ENCODE measurements around the gene CNMD. TPM values are rescaled to one million over a fixed set of nuclear protein-coding genes. Genes with fewer than 3 reads are reported as not detected.

CNMD gene
- not detected for polyA plus RNA-seq (ENCODE audit: low read depth in 6 of 6)

DNA sequence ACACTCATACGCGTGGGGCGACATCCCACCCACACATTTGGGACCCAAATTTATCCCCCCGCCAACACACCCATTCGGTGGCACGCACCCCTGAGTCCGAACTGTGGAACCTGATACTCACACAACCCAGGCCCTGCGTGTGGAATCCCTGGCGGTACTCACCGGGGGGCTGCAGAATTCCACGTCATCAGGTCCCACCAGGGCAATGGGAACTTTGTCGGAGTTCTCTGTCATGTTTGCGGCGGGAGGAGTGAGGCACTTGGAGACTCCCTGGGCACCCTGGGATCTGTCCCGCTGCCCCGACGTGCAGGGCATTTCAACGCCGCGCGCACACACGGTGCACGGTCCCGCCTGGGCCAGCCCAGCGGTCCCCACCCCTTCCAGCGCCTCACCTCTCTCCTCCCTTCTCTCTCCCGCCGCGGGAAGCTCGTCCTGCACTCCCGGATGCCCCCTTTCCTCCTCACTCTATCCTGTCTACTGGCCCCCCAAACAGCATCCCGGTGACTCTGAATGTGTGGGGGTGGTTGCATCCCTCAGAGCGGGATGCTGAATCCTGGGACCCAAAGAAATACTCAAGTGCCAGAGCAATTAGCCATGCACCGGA lies at the start of gene CNMD:
Gene CNMD (minus strand): TSS at position 353 of the 604 bp plus-strand sequence. CDS start 119 bp downstream, at position 234.
- Mint-ChIP-seq H3K4me3 (peak within 1 kb of the TSS in 7 of 8 donors; percentile 23 to 87 (median 74)), H3K27ac (peak within 1 kb of the TSS in 1 of 6 donors; percentile 36), H3K27me3 (peaks cover 44 to 67% (median 51%) of the 10 kb centered on the region in 3 donors), H3K36me3 (peaks cover 7 to 28% of the 10 kb centered on the region in 2 donors), H3K9me3 (peaks cover 5 to 24% (median 9%) of the 10 kb centered on the region in 7 donors), H3K4me1 (peaks cover 7 to 8% (median 8%) of the 10 kb centered on the region in 3 donors)
- DNase-seq (no peak), ATAC-seq (ENCODE audit: low read depth in 2 of 2) (no peak)

DNA sequence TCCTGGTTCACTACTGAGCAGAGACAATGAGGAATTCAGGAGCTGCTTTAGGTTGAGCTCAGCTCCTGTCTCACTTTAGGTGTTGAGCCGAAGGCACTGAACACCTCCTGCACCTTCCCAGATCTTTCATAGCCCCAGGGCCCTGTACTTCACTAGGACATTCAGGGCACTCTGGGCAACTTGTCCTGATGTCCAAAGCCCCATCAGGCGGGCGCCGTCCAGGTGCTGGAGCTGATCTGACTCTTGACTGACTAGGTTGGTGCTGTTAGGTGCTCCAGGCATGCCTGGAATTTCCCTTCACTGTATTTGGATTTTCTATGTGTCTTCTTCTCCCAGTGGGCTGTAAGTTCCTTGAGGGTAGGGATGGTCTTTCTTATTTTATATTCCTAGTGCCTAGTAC lies 48.4 kb upstream of the CNMD start:
- DNase-seq (no peak), ATAC-seq (ENCODE audit: low read depth in 2 of 2) (no peak)
- Mint-ChIP-seq H3K4me3 (no peak overlapping the region), H3K36me3 (no peaks in the 10 kb centered on the region), H3K9me3 (peaks cover 0 to 2% (median 0%) of the 10 kb centered on the region in 7 donors), H3K27ac (no peak overlapping the region), H3K4me1 (no peaks in the 10 kb centered on the region), H3K27me3 (peaks cover 0 to 28% (median 0%) of the 10 kb centered on the region in 3 donors)

DNA sequence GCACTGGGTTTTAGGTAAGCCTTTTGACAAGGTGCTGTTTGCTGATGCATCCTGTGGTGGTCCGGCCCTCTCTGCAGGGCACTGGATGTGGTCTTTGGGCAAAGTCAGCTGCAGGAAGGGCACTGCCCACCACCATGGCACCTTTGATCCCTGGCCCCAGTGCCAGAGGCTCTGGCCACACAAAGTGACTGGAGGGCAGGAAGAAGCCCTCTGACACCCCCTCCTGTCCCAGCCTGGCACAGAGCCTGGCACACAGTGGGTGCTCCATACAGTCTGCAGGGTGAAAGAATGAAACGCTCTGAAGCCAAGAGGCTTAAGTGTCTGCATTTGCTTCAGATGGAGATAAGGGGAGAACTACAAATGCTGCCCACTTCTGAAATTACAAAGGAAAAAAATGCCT lies 47.6 kb upstream of the CNMD start:
- no peak overlapping the region for H3K4me3 Mint-ChIP-seq
- H3K36me3 Mint-ChIP-seq: no peaks in the 10 kb centered on the region
- H3K27me3 Mint-ChIP-seq: peaks cover 0 to 28% (median 0%) of the 10 kb centered on the region in 3 donors
- no peaks in the 10 kb centered on the region for H3K4me1 Mint-ChIP-seq
- DNase-seq (no peak), ATAC-seq (ENCODE audit: low read depth in 2 of 2) (no peak)
- H3K9me3 Mint-ChIP-seq: peaks cover 0 to 2% (median 0%) of the 10 kb centered on the region in 7 donors
- H3K27ac Mint-ChIP-seq: no peak overlapping the region

- DNase-seq: no peak
- ATAC-seq (ENCODE audit: low read depth in 2 of 2): no peak
- H3K27me3 Mint-ChIP-seq: peaks cover 0 to 28% (median 0%) of the 10 kb centered on the region in 3 donors
- H3K36me3 Mint-ChIP-seq: no peaks in the 10 kb centered on the region
- no peaks in the 10 kb centered on the region for H3K4me1 Mint-ChIP-seq
- peak overlapping the region in 1 of 8 donors; percentile 0 for H3K4me3 Mint-ChIP-seq
- no peak overlapping the region for H3K27ac Mint-ChIP-seq
- H3K9me3 Mint-ChIP-seq: peaks cover 0 to 2% (median 0%) of the 10 kb centered on the region in 7 donors
Measured at GRCh38 chr13:52786766-52787165, 47.1 kb upstream of the CNMD start.

GRCh38 chr13:52785739-52786138 lies 46.1 kb upstream of the CNMD start:
- Mint-ChIP-seq H3K4me1 (no peaks in the 10 kb centered on the region), H3K4me3 (no peak overlapping the region), H3K27me3 (peaks cover 0 to 27% (median 5%) of the 10 kb centered on the region in 3 donors), H3K9me3 (peaks cover 0 to 2% (median 0%) of the 10 kb centered on the region in 7 donors), H3K27ac (no peak overlapping the region), H3K36me3 (no peaks in the 10 kb centered on the region)
- ATAC-seq (ENCODE audit: low read depth in 2 of 2): no peak
- DNase-seq: no peak

- Mint-ChIP-seq H3K36me3 (no peaks in the 10 kb centered on the region), H3K27ac (no peak overlapping the region), H3K4me1 (no peaks in the 10 kb centered on the region), H3K4me3 (no peak overlapping the region), H3K9me3 (no peaks in the 10 kb centered on the region), H3K27me3 (peaks cover 2 to 19% (median 8%) of the 10 kb centered on the region in 3 donors)
- DNase-seq (no peak), ATAC-seq (ENCODE audit: low read depth in 2 of 2) (no peak)
Measured at GRCh38 chr13:52784591-52785340, 45.1 kb upstream of the CNMD start.

- no peak overlapping the region for H3K27ac Mint-ChIP-seq
- H3K36me3 Mint-ChIP-seq: no peaks in the 10 kb centered on the region
- H3K27me3 Mint-ChIP-seq: peaks cover 3 to 19% (median 8%) of the 10 kb centered on the region in 3 donors
- DNase-seq: no peak
- no peaks in the 10 kb centered on the region for H3K9me3 Mint-ChIP-seq
- H3K4me1 Mint-ChIP-seq: no peaks in the 10 kb centered on the region
- H3K4me3 Mint-ChIP-seq: no peak overlapping the region
- no peak for ATAC-seq (ENCODE audit: low read depth in 2 of 2)
Measured at GRCh38 chr13:52783943-52784342, 44.3 kb upstream of the CNMD start.

GRCh38 chr13:52782471-52783448 lies 43.1 kb upstream of the CNMD start:
- H3K4me3 Mint-ChIP-seq: no peak overlapping the region
- H3K4me1 Mint-ChIP-seq: no peaks in the 10 kb centered on the region
- H3K36me3 Mint-ChIP-seq: no peaks in the 10 kb centered on the region
- peaks cover 3 to 11% (median 11%) of the 10 kb centered on the region in 3 donors for H3K27me3 Mint-ChIP-seq
- no peak for DNase-seq
- no peak overlapping the region for H3K27ac Mint-ChIP-seq
- no peak for ATAC-seq (ENCODE audit: low read depth in 2 of 2)
- H3K9me3 Mint-ChIP-seq: no peaks in the 10 kb centered on the region

DNA sequence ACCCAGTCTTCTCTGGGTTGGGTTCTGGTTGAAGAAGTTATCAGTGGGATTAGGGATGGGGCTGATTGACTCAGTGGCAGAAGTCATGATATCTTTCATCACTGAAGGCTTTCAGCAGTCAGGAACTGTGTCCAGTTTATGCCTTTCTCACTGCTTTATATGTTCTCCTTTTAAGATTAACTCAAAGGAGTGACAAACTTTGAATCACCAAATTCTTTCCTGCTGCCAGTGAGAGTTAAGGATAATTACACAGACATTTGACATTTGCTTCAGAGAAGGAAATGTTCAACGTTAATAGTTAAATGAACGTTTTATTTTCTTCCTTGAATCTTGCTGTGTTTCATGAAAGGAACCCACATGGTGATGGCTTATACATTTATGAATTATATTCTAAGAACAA lies 41.0 kb upstream of the CNMD start:
- Mint-ChIP-seq H3K9me3 (no peaks in the 10 kb centered on the region), H3K27ac (no peak overlapping the region), H3K27me3 (peaks cover 16 to 31% (median 24%) of the 10 kb centered on the region in 3 donors), H3K4me1 (no peaks in the 10 kb centered on the region), H3K36me3 (no peaks in the 10 kb centered on the region), H3K4me3 (no peak overlapping the region)
- no peak for DNase-seq
- no peak for ATAC-seq (ENCODE audit: low read depth in 2 of 2)

- no peak overlapping the region for H3K27ac Mint-ChIP-seq
- H3K27me3 Mint-ChIP-seq: peaks cover 21 to 35% (median 28%) of the 10 kb centered on the region in 3 donors
- DNase-seq (no peak), ATAC-seq (ENCODE audit: low read depth in 2 of 2) (no peak)
- no peaks in the 10 kb centered on the region for H3K4me1 Mint-ChIP-seq
- H3K9me3 Mint-ChIP-seq: no peaks in the 10 kb centered on the region
- no peak overlapping the region for H3K4me3 Mint-ChIP-seq
- H3K36me3 Mint-ChIP-seq: no peaks in the 10 kb centered on the region
Measured at GRCh38 chr13:52780092-52780491, 40.5 kb upstream of the CNMD start.

DNA sequence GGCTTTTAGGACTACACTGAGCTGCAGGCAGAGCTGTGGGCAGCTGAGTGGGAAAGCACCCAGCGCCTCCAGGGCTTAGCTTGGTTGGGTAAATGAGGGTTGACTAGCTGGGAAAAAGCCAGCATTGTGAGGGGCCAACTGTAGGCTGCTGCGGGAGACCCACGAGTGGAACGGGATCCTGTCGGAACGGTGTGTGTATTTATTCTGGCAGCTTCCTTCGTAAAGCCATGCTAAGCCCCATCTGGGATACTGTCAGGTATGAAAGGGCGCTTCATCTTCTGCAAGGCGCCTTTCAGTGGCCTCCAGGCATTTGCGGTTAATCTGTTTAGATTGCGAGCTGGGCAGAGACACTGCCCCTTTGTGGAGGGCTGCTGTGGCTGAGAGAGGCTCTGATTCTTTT lies 39.5 kb upstream of the CNMD start:
- no peak for ATAC-seq (ENCODE audit: low read depth in 2 of 2)
- Mint-ChIP-seq H3K4me1 (no peaks in the 10 kb centered on the region), H3K27ac (no peak overlapping the region), H3K9me3 (no peaks in the 10 kb centered on the region), H3K36me3 (no peaks in the 10 kb centered on the region), H3K27me3 (peaks cover 21 to 36% (median 21%) of the 10 kb centered on the region in 3 donors), H3K4me3 (no peak overlapping the region)
- DNase-seq: no peak

- no peak overlapping the region for H3K4me3 Mint-ChIP-seq
- peaks cover 28 to 43% (median 28%) of the 10 kb centered on the region in 3 donors for H3K27me3 Mint-ChIP-seq
- H3K9me3 Mint-ChIP-seq: no peaks in the 10 kb centered on the region
- no peak overlapping the region for H3K27ac Mint-ChIP-seq
- no peaks in the 10 kb centered on the region for H3K36me3 Mint-ChIP-seq
- ATAC-seq (ENCODE audit: low read depth in 2 of 2) (no peak), DNase-seq (no peak)
- no peaks in the 10 kb centered on the region for H3K4me1 Mint-ChIP-seq
Measured at GRCh38 chr13:52776726-52777125, 37.1 kb upstream of the CNMD start.

DNA sequence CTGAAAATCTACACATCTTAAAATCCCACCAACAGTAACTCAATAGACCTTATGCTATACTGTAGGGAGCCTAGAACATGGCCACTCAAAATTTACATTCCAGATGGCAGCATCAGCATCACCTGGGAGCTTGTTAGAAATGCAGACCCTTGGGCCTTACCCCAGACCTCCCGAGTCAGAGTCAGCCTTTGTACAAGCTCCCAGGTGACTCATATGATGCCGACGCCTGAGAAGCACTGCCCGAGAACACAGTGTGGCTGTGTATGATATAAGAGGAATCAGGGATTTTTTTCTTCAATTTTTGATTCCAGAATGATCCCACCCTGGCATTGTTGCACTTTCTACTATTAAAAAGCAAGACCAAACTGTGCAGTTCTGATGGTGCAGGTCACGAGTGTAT lies 35.9 kb upstream of the CNMD start:
- Mint-ChIP-seq H3K27me3 (peaks cover 28 to 36% (median 28%) of the 10 kb centered on the region in 3 donors), H3K9me3 (peaks cover 0 to 3% (median 0%) of the 10 kb centered on the region in 7 donors), H3K4me3 (no peak overlapping the region), H3K4me1 (no peaks in the 10 kb centered on the region), H3K36me3 (no peaks in the 10 kb centered on the region), H3K27ac (no peak overlapping the region)
- no peak for DNase-seq
- no peak for ATAC-seq (ENCODE audit: low read depth in 2 of 2)
